Measurements from ENCODE around the gene ISL1.

- no peak for TF ChIP-seq CTCF (conservative IDR thresholded peaks at IDR 0.05; ENCODE audit: low read depth, low read length)
- no peak for TF ChIP-seq POLR2A (IDR thresholded peaks at IDR 0.05; ENCODE audit: low read depth, low read length)
- no peak for TF ChIP-seq RAD21 (IDR thresholded peaks at IDR 0.05; ENCODE audit: low read length)
- TF ChIP-seq RFX5 (IDR thresholded peaks at IDR 0.05; ENCODE audit: low read depth, low read length) = no peak
- no peak for TF ChIP-seq CEBPB (IDR thresholded peaks at IDR 0.05; ENCODE audit: low read depth, low read length)
- TF ChIP-seq ELK1 (IDR thresholded peaks at IDR 0.05; ENCODE audit: borderline replicate concordance, low read depth, low read length) = no peak
- no peak for TF ChIP-seq FOS (IDR thresholded peaks at IDR 0.05; ENCODE audit: low read depth, low read length)
Measured at GRCh38 chr5:51416149-51416548, 32.9 kb downstream of the ISL1 start.
